GM18498 (cell line): ENCODE results near the gene SLC23A3.

Experiments used
- ATAC-seq: cut with Tn5 transposase; IDR thresholded peaks from one replicate; pipeline ENCODE4 v1.9.1; 2021; ENCODE audit warnings: mild to moderate bottlenecking, moderate library complexity; ENCODE audit not compliant: unreplicated experiment

SLC23A3 gene

DNA sequence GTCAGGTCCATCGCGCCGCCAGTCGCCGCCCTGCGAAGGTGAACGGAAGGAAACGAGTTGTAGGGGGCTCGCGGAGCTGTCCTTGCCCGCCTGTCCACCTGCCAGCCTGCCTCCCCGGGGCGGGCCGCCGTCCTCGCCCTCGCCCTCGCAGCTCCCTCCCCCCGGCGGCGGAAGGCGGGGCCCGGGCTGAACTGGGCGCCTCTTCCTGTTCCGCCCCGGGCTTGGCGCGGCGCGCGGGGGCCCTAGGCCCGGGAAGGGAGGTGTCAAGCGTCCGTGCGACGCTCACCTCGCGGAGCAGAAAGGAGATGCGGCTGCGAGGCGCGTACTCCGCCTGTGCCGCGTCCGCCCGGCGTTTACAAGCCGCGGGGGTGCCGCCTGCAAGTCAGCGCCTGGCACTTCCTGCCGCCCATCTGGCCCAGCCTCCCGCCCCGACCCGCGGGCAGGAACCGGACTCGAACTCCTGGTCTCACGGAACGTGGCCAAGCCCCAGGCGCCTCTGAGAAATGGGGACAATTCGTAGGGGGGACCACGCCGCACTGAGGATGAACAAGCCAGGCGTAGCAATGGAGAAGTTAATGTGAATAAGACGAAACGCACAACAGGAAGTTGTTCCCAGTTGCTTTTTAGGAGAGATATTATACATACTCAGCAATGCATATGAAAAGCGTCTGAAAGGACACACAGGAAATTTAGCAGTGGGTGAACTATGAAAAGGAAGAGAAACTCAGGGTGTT lies 7.2 kb upstream of the SLC23A3 start, which contains the start of gene CNPPD1:
Gene CNPPD1 (minus strand): TSS at position 108 of the 734 bp plus-strand sequence. CDS start 97 bp downstream, at position 11.
- ATAC-seq = peak; percentile 75

DNA sequence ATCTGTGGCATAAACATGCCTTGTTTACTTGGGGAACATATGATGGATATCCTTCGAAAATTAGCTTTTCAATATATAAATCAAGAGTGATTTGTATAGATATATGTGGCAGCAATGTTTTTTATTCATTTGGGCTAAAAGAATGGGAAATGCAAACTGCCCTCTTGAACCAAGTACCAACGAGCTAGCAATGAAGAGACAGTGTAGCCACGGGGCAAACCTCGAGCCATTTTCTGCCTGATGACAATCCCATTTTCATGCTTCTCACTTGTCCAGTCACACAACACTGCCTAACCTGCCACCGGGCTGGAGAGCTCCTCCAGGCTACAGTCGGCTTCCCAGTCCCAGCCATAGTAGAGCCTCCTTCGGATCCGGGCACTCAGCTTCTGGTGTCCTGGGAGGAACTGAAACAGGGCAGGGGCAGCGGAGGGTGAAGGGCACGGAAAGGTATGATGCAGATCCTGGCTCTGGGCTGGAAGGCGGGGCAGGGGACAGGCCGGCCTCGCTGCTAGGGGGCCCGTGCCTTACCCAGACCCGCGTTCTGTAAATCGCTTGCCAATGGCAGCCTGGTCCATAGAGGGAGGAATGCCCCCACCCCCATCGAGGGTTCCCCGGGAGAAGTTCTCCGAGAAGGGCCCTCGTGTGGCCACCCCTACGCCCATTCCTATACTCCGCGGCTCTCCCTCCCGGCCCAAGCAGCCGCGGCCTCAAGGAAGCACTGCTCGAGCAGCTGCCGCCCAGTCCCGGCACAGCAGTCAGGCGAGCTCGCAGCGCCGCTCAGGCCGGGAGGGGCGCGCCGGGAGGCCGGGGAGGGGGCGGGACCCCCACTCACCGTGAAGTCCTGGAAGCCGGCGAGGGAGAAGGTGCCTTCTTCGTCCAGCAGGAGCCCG lies 6.3 kb upstream of the SLC23A3 start:
- ATAC-seq = peak; percentile 23

DNA sequence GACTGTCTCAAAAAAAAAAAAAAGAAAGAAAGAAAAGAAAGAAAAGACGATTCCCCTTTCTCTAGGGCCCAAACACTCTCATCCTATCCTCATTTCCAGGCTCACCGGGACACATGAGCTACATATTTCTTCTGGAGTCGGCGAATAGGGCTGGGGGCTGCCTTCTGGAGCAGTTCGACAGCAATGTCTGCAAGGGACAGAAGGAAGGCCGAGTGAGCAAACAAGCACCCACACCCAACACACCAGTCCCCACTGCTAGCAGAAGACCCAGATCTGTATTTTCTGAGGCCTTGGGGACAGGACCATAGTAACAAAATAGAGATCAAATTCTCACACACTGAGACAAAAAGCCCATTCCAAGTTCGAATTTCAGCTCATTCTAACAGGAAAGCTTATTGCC lies 5.7 kb upstream of the SLC23A3 start:
- no peak for ATAC-seq

DNA sequence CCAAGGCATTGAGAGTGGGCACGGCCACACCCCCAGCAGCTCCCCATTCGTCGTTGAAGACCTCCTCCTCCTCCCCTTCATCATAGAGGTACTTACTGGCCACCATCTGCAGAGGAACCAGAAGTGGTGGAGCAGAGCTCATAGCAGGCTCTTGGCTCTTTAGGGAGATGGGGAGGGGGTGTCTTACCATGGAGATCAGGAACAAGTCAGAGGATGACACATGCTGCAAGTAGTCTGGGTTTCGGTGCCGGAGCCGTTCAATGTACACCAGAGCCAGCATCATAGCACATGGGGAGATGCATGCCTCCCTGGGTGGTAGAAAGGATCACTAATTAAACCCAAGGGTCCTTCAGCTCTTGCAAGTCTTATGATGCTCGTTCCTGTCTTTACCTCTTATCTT lies 5.0 kb upstream of the SLC23A3 start:
- no peak for ATAC-seq

DNA sequence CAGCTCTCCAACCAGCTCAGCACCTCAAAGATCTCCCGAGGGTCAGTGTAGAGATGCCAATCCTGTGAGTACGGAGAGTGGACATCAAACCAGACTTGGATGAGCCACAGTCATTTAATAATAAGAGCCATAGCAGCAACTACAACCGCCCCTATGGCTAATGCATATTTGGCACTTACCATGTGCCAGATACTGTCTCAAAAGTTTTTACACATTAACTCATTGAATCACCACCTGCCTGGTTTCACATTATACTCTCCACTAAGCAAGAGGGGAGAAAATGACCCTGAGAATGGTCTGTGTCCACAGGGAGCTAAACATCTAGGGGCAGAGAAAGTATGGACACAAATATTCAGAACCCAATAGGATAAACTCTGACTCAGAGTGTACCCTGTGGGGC lies 4.3 kb upstream of the SLC23A3 start:
- no peak for ATAC-seq

DNA sequence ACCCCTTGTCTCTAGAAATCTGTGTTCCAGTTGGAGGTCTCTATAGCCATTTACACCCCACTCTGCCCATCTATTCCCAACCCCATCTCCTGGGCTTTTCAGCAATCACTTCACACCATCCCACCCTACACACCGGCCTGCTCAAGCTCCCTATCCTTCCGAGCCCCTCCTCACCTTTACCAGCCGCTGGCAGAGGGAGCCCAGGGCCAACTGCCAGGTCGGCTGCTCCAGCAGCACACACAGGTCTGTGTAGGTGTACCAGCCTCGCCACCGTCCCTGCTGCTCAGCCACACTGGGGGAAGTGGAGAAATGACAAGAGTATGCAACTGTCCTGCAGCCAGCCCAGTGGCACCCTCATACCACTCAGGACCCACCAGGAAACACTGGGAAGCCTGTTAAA lies 3.3 kb upstream of the SLC23A3 start:
- no peak for ATAC-seq

DNA sequence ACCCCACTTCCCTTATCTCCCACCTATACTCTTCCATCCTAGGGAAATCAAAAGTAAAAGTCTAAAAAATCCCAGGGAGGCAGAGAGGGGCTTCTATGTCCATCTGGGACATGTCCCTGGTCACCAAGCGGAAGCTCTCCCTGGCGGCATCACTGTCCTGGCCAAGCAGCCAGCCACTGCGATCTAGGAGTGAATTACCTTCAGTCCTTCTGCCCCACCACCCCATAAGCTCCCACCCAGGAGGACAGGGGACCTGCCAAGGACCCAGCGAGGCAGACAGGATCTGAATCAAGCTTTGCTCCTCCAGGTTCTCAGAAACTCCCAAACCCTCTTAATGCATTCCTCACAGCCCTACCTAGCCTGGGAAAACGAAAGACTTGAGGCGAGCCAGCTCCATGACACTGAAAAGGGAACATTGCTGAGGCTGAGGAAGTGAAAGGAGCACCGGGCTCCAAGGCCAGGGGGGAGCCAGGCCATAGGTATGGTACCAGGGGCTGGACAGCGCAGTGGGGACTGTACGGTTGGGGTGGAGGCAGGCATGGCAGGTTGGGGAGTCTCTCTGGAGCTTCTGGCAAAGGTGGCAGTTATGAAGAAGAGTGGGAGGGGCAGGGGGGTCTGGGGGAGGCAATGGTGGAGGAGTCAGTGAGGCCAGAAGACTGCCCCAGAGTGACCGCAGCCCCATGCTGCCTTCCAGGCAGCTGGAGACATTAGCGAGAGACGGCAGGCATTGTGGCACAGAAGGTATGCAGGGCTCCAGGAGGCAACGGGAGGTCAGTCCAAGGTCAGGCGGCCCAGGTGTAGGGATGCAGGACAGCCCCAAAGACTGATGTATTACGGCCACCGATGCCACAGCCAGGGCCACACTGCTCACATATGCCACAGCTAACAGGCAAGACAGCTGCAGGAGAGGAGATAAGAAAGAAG lies 2.7 kb upstream of the SLC23A3 start:
- ATAC-seq = no peak

DNA sequence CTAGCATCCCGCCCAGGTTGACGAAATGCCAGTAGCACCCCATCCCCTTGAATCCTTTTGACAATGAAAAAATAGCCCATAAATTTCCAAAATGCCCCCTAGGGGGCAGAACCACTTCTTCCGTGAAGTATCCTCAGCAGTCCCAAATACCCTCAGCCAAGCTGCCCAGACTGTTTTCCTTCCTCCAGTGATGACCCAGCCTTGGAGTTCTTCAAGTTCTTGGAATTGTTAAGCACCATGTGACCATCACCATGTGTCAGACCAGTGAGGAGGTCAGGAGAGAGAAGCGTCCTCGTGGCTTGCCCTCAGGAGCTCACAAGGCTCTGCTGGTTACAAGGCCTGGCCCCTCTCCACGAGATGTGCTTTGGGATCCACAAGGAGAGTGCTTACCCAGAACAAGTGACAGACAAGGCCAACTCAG lies 1.4 kb upstream of the SLC23A3 start:
- no peak for ATAC-seq

DNA sequence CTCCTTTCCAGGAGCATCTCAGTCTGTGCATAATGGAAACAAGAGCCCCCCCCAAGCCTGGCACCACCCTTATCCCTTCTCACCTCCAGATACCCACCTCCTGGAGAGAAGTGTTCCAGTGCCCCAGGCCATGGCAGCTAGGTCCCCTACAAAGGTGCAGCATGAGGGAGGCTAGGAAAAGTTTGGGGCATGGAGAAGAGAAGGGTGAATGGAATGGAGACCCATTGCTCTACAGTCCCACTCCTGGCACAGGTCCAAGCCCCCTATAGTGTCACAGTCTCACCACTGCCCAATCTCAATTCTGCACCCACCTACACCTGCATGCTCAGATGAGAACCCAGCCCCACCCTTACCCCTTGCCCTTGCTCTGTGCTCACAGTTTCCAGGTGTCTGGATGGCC lies 897 bp downstream of the SLC23A3 start:
- ATAC-seq = no peak

DNA sequence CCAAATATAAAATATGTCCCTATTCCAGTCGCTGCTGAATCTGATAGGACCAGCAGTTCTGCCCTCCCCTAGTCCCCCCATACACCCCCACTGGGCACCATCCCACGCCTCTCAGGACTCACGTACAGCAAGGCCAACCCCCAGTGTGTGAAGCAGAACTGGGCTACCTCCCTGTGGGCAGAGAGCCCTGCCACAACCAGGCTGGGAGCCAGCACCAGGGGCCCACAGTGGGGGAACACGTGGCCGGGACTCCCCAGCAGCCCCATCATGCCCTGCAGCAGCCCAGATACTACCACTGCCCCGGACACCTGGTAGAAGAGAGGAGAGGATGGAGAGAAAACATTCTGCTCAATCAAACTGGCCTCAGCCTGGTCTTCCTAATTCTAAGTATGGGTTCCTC lies 1.3 kb downstream of the SLC23A3 start:
- ATAC-seq = no peak

DNA sequence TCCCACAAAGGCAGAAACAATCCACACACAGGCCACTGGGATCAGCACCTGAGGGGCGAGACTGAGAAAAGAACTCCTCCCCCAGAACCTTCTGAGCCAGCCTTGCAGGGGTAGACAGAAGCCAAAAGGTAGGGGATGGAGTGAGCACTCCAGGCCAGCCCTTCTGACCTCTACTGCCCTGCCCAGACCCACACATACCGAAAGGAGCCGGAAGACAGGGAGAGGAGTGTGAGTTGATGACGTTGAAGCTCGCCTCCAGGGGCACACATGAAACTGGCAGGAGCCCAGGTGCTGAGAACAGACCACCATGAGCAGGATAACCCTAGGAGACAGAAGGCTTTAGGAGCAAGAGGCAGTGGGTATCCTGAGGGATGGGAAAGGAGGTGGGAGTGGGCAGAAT lies 1.8 kb downstream of the SLC23A3 start:
- ATAC-seq = no peak

DNA sequence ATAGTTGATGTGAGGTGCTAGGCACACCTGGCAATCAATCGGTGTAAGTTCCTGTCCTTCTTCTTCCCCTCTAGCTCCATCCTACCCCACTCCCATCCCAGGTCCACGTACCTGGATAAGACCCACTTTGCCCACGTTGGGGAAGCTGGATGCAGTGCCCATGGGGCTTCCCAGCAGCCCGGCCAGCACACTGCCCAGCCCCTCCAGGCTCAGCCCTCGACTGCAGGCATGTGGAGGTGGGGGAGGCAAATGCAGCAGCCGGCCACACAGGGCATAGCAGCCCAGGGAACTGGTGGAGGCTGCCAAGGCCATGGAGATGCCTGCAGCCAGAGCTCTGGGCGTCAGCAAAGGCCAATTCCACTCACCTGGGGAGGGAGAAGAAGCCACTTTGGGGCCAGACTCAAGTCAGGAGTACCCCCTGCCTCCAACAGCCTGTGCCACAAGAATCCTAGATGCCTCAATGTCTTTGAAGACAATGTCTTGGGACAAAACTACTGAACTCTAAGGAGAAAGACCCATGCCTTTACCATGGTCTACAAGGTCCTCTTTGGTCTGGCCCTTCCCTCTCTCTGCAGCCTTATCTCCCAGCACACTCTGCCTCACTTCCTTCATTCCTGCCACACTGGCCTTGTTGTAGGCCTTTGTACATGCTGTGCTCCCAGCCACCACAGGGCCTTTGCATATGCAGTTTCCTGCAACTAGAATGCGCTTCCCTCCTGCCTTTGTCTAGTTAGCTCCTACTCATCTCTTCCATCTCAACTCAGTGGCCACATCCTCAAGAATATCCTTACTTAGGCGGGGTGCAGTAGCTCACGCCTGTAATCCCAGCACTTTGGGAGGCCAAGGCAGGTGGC lies 4.5 kb downstream of the SLC23A3 start:
- ATAC-seq = no peak

DNA sequence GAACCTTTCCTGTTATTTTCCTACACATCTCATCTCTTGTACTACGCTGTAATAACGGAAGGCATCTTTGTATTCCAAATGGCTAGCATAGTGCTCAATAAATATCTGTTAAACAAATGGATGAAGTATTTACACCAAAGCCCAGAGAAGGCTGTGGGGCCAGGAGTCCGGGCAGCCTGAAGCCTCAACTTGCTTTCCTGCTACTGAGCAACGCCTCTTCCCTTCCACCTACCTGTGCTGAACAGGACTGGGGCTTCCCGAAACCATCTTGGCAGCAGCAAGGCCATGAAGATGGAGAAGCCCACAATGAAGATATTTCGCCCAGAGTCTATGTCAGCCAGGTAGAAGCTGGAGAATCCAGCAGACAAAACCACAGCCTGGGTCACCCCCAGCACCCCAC lies 6.7 kb downstream of the SLC23A3 start:
- no peak for ATAC-seq

DNA sequence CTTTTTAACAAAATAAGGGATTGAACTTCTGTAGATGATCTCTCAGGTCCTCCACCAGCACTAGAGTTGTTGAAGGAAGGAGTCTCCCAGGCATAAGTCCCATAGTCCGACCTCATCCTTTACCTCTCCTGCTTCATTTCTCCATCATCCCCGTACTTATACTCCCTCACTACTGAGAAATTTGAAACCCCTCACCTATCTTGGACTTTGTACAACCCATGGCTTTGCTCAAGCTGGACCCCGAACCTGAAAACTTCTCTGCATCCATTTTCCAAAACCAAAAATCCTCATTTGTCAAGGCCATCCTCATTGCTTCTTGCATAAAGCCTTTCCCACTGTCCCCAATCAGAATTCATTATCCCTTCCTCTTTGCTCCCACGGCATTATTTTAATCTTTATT lies 8.7 kb downstream of the SLC23A3 start:
- no peak for ATAC-seq

DNA sequence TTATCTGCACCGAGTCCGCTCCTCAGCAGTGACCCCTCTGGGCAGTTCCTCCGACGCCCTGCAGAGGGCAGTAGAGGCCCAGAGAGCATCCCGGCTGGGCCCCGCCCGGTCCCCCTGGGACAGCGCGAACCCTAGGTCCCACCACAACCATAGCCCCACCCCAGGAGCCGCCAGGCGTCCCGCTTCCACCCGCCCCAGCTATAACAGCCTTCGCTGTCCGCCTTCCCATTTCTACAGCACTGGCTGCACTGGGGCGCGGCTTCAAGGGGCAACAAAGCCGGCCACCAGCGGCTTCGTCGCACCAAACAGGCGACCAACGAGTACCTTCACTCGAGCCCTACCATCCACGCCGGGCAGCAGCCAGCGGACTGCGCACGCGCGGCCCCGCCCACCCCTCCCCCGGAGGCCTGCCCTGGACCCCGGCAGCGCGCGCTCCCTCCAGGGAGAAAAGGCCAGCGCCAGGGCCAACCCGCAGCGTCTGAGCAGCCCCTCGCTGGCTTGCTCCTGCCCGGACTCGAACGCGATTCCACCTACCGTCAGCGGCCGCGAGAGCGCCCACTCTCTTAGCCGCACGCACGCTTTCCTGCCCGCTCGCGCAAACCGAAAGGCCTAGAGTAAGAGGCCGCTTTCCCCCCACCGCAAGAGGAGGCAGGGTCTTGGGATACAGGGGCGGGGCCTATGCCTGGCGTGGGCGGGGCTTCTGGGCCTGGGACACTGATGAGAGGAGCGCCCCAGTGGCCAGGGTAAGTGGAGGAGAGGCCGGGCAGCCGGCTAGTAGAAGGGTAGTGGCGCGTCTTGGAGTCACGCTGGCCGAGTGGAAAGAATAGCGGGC lies 9.4 kb downstream of the SLC23A3 start, which contains the start of gene NHEJ1:
Gene NHEJ1 (minus strand): TSS at position 630 of the 832 bp plus-strand sequence. CDS start 2,453 bp downstream, outside the sequence.
- peak; percentile 86 for ATAC-seq

DNA sequence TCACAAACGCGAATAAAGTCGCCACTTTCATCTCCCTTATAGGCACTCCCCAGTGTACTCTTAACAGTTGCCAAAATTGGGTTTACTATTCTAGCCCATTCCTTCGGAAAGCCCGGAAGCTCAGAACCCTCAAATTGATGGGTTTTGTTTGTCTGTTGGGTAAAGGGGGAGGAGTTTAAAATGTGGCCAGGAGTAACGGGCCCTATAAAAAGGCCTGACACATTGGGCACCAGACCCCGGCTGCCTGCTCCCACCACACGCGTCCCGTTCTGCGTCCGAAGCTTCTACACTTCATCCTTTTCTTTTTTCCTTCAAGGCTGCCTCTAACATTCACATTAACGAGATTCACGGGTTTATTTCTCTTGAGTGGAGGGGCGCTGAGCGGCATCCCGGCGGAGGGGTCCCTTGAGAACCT lies 10.1 kb downstream of the SLC23A3 start:
- ATAC-seq = no peak

DNA sequence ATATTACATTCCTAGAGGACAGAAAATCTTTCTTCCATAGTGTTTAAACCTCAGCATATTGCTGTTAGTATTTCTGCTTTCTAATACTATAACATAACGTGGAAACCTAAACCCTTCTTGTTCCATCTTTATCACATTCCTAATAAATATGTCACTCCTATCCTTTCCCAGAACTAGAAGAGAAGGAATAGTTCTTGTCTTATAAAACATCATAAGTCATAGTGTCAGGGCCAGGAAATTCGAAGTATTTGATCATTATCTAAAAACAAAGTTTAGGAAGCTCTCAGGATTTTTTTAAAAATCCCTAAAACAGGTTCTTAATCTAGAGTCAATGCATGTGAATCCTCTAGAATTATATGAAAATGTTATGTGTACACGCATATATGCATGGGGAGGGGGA lies 11.2 kb downstream of the SLC23A3 start:
- ATAC-seq = no peak

DNA sequence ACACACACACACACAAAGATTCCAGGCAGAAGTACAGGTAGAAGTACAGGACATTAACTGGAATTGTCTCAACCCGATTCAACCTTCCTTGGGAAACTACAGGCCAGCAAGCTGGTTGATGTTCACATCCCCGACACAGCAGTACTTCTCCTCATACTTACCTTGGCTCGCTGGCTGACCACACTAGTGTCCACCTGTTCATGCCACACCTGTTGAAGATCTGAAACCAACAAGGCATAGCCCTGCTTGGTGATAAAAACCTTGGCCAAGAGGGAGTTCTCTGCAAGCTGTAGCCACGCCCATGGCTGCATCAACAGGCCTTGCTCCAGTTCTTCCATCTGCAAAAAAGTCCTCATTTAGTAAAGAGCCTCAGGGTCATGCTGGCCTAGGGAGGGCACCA lies 11.8 kb downstream of the SLC23A3 start:
- no peak for ATAC-seq

DNA sequence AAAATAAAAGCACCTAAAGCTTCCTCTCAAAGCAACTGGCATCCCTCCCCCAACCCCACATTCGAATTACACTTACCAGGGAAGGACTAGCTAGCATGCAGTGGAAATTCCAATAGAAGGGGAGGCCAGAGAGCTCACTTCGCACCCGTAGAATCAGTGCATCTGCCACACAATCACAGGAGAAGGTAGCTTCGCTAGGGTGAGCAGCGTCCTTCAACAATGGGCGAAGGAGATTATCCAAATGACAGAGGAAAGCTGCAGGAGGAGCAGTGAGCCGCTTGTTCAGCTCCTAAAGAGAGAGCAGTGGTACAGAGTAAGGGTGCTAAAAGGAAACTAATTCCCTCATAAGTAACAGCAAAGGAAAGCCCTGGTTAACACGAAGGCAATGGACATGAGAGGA lies 12.4 kb downstream of the SLC23A3 start:
- no peak for ATAC-seq
